Breast epithelium (tissue), 3 donors: ENCODE measurements around the gene KIAA0825.

Experiments used
- POLR2A ChIP-seq: fragments of 450-650 bp; IDR thresholded peaks from one replicate; pipeline ENCODE4 v1.6.1; 2016; ENCODE audit warnings: antibody characterized with exemption, mild to moderate bottlenecking, moderate library complexity
- POLR2AphosphoS5 ChIP-seq, 3 donors: sonication (generic); formaldehyde crosslinking; IDR thresholded peaks; one replicate each; pipeline ENCODE4 v1.6.1; 2017; ENCODE audit warnings: antibody characterized with exemption in 3 of 3
- TF ChIP-seq, protein P1 (sequence below), 3 donors: fragments of 450-650 bp; IDR thresholded peaks; one replicate each; pipeline ENCODE4 v1.5.1; 2016 to 2017; ENCODE audit warnings: antibody characterized with exemption in 3 of 3, mild to moderate bottlenecking in 3 of 3, moderate library complexity in 3 of 3

- TF ChIP-seq, protein P1, sequence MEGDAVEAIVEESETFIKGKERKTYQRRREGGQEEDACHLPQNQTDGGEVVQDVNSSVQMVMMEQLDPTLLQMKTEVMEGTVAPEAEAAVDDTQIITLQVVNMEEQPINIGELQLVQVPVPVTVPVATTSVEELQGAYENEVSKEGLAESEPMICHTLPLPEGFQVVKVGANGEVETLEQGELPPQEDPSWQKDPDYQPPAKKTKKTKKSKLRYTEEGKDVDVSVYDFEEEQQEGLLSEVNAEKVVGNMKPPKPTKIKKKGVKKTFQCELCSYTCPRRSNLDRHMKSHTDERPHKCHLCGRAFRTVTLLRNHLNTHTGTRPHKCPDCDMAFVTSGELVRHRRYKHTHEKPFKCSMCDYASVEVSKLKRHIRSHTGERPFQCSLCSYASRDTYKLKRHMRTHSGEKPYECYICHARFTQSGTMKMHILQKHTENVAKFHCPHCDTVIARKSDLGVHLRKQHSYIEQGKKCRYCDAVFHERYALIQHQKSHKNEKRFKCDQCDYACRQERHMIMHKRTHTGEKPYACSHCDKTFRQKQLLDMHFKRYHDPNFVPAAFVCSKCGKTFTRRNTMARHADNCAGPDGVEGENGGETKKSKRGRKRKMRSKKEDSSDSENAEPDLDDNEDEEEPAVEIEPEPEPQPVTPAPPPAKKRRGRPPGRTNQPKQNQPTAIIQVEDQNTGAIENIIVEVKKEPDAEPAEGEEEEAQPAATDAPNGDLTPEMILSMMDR (IDR thresholded peaks at IDR 0.05) = no peak
- TF ChIP-seq POLR2AphosphoS5 (IDR thresholded peaks at IDR 0.05) = no peak
- no peak for TF ChIP-seq POLR2A
These were observed 314.3 kb downstream of the KIAA0825 start for GRCh38 chr5:94304146-94304545.
